ENCODE data around the gene NUMBL. TPM values are rescaled to one million over a fixed set of nuclear protein-coding genes. Genes with fewer than 3 reads are reported as not detected.

NUMBL gene
- total and polyA plus RNA-seq, 2 of the 8 experiments (the other 6 are each of a cell fraction or from before 2014, with no cell fraction given): 13.5 to 24.8 TPM

DNA sequence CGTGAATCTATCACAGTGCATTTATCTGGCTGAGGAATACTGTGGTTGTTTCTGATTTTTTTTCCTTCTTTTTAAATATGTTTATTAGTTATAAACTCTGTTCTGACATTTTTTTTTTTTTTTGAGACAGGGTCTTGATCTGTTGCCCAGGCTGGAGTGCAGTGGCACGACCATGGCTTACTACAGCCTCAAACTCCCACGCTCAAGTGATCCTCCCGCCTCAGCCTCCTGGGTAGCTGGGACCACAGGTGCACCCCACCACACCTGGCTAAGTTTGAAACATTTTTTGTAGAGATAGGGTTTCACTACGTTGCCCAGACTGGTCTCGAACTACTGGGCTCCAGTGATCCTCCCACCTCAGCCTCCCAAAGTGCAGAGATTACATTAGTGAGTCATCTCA lies 6.6 kb upstream of the NUMBL start:
- no peak overlapping the region for H4K5ac ChIP-seq (ENCODE audit: insufficient read length, low read depth, low read length)
- POLR2A ChIA-PET (ENCODE audit: partially characterized antibody): no interaction called here
- CTCF ChIA-PET (ENCODE audit: partially characterized antibody): no interaction called here
- TF ChIP-seq EZH2 (IDR thresholded peaks at IDR 0.05; ENCODE audit: low read depth, low read length, severe bottlenecking) (no peak), TBP (IDR thresholded peaks at IDR 0.05; ENCODE audit: low read depth, low read length) (no peak), ASH2L (IDR thresholded peaks at IDR 0.05; ENCODE audit: low read length) (no peak), PHF8 (conservative IDR thresholded peaks at IDR 0.05; ENCODE audit: low read depth, low read length) (no peak), EP300 (IDR thresholded peaks at IDR 0.05; ENCODE audit: borderline replicate concordance in 1 of 2, low read depth in 2 of 2, low read length in 2 of 2) (no peak), EGR1 (IDR thresholded peaks at IDR 0.05; ENCODE audit: borderline replicate concordance, low read depth, low read length) (no peak), SIX5 (IDR thresholded peaks at IDR 0.05; ENCODE audit: low read depth, low read length) (no peak), RXRA (IDR thresholded peaks at IDR 0.05; ENCODE audit: insufficient read depth, low read depth, low read length) (no peak), FOSL1 (IDR thresholded peaks at IDR 0.05; ENCODE audit: insufficient read depth, low read depth, low read length) (no peak), HDAC2 (IDR thresholded peaks at IDR 0.05; ENCODE audit: borderline replicate concordance in 1 of 2, low read depth in 2 of 2, low read length in 2 of 2) (no peak), CEBPB (IDR thresholded peaks at IDR 0.05; ENCODE audit: low read depth, low read length) (no peak), POLR2A (IDR thresholded peaks at IDR 0.05; ENCODE audit: control extremely low read depth in 1 of 2, low read depth in 2 of 2, low read length in 2 of 2) (no peak), RFX5 (IDR thresholded peaks at IDR 0.05; ENCODE audit: borderline replicate concordance, low read depth, low read length) (no peak), POU5F1 (IDR thresholded peaks at IDR 0.05; ENCODE audit: low read depth, low read length) (no peak)
- TF ChIP-seq, protein P1, sequence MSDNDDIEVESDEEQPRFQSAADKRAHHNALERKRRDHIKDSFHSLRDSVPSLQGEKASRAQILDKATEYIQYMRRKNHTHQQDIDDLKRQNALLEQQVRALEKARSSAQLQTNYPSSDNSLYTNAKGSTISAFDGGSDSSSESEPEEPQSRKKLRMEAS (IDR thresholded peaks at IDR 0.05): no peak

More for the DNA sequence above, 6.6 kb upstream of the NUMBL start:
- no peak overlapping the region for H3K23ac ChIP-seq (ENCODE audit: insufficient read length)
- no peak overlapping the region for H2BK120ac ChIP-seq (replicated peaks; ENCODE audit: low read depth, low read length)
- H2AFZ ChIP-seq (ENCODE audit: low read length): no peak overlapping the region
- H3K9ac ChIP-seq (replicated peaks in 1 of 4; ENCODE audit: extremely low read depth in 1 of 4, low read depth in 3 of 4, low read length in 3 of 4): no peak overlapping the region
- H2BK20ac ChIP-seq (ENCODE audit: low read length): no peak overlapping the region
- no peaks in the 10 kb centered on the region for H3K79me2 ChIP-seq (ENCODE audit: control insufficient read depth in 1 of 2, insufficient read depth in 2 of 2, low read length in 2 of 2)
- H3K4ac ChIP-seq (replicated peaks; ENCODE audit: insufficient read length, low read depth, low read length): no peak overlapping the region
- H2AK5ac ChIP-seq (ENCODE audit: low read depth, low read length): no peak overlapping the region
- H3K4me1 ChIP-seq (replicated peaks in 1 of 4; ENCODE audit: control insufficient read depth in 3 of 4, insufficient read depth in 4 of 4, low read length in 3 of 4): peaks cover 0 to 3% (median 2%) of the 10 kb centered on the region in 4 experiments; a peak in 5 of 7 replicates
- H3K14ac ChIP-seq (ENCODE audit: insufficient read length): no peak overlapping the region
- no peak for DNase-seq (ENCODE audit: low read depth in 1 of 2, low spot score in 2 of 2)
- H3K56ac ChIP-seq (replicated peaks; ENCODE audit: insufficient read length, low read depth, low read length): no peak overlapping the region
- H3K27me3 ChIP-seq (replicated peaks in 1 of 4; ENCODE audit: control insufficient read depth in 3 of 4, extremely low read depth in 1 of 4, insufficient read depth in 3 of 4, low read length in 3 of 4): no peaks in the 10 kb centered on the region
- no peak overlapping the region for H3K4me2 ChIP-seq (ENCODE audit: insufficient read depth in 1 of 2, low read depth in 2 of 2, low read length in 2 of 2)
- peaks cover 3% of the 10 kb centered on the region; the same call in 1 of the 2 replicates for H3K79me1 ChIP-seq (ENCODE audit: low read depth, low read length)
- no peak overlapping the region for H2BK12ac ChIP-seq (ENCODE audit: low read depth, low read length)
- H3K4me3 ChIP-seq (ENCODE audit: extremely low read depth in 1 of 4, insufficient read depth in 2 of 4, low read depth in 3 of 4, low read length in 4 of 4): no peak overlapping the region
- no peak for FAIRE-seq
- H2BK15ac ChIP-seq (ENCODE audit: low read length): no peak overlapping the region
- H3K27ac ChIP-seq (ENCODE audit: low read depth, low read length): no peak overlapping the region
- no peak overlapping the region for H4K91ac ChIP-seq (replicated peaks; ENCODE audit: insufficient read length, low read length)
- H3K36me3 ChIP-seq (ENCODE audit: control insufficient read depth in 2 of 4, insufficient read depth in 4 of 4, low read length in 3 of 4): peaks cover 5 to 28% (median 18%) of the 10 kb centered on the region in 4 experiments; a peak in 7 of 8 replicates
- no peaks in the 10 kb centered on the region; the same call in 1 of the 2 replicates for H3K23me2 ChIP-seq (ENCODE audit: low read depth, low read length)
- 90% methylated on average over 6 of the region's 6 CpGs; no CpG with 5 or more reads in 1 of the 2 experiments for WGBS, 2 experiments (ENCODE audit: extremely low coverage in 1 of 2, insufficient coverage in 1 of 2, insufficient read length in 1 of 2, insufficient replicate concordance in 2 of 2, low coverage in 1 of 2, low lambda C conversion rate in 2 of 2, missing lambda C conversion rate in 1 of 2)
- H4K20me1 ChIP-seq (replicated peaks in 1 of 2; ENCODE audit: control insufficient read depth in 1 of 2, insufficient read depth in 2 of 2, low read length in 2 of 2): peaks cover 0 to 2% of the 10 kb centered on the region in 2 experiments
- no peak overlapping the region for H4K8ac ChIP-seq (ENCODE audit: extremely low read depth, insufficient read depth, low read length)
- H2BK5ac ChIP-seq (ENCODE audit: low read depth, low read length): no peak overlapping the region
- no peak overlapping the region for H3K18ac ChIP-seq (ENCODE audit: extremely low read depth, low read length)
- no peaks in the 10 kb centered on the region for H3K9me3 ChIP-seq (ENCODE audit: insufficient read depth in 2 of 2, low read depth in 1 of 2, low read length in 1 of 2)
